HG03280 (cell line): ENCODE results near the gene RHOC.

Source experiments
- ATAC-seq: cut with Tn5 transposase; IDR thresholded peaks from one replicate; pipeline ENCODE4 v1.9.1; 2021; ENCODE audit warnings: mild to moderate bottlenecking, moderate library complexity; ENCODE audit not compliant: unreplicated experiment

RHOC gene

DNA sequence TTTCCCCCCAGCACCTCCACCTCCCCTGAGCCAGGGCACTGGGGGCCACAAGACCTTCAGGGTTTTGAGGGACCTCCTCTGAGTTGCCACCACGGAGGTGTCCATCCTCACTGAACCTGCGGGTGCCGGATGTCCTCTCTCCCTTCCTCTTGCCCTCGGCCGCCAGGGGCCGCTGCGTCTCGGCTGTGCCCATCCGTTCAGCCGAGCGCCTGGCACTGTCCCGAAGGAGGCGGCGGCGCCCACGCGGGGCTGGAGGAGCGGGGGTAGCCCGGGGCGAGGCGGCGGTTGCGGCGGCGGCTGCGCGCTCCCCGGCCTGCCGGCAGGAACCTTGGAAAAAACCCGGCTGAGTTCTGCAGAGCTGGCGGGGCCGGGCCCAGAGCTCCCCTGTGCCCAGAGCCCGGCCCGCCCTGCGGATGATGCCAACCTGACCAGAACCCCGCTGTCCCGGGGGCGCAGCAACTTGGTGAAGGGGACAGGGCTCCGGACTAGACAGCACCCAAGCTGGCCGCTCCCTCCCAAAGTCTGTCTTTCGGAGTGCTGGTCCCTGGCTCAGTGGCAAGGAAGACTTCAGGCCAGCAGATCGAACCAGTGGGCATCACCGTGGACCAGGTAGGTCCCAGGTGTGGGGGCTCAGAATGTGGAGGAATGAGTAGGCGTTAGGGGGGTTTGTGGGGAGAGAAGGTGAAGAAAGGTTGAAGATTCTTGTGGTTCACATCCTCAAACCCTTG lies 11.9 kb upstream of the RHOC start:
- ATAC-seq = no peak

DNA sequence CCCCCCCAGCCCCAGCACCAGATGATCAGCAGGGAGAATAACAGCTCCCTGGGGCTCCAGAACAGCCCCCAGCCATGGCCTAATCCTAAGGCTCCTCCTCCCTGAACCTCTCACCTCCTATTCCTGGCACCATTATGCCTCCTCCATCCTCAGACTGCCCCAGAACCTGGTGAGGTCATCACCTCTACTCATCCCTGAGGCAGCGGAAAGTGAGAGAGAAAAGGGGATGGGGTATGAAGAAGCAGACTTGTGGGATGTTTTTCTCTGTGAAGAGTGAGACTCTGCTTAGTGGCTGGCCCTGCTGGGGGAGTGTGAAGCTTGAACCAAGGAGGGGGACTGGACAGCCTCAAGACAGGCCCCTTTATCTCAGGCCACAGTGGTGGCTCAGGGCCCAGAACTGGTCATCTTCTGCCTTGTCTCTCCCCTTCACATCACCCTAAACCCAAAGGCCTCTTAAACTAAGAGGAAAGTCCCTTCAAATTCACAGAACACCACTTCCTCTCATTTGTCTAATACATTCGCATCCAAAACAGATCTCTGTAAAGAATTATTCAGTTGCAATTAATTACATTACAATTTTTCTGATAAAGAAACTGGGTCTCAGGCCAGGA lies 10.4 kb upstream of the RHOC start:
- ATAC-seq = no peak

DNA sequence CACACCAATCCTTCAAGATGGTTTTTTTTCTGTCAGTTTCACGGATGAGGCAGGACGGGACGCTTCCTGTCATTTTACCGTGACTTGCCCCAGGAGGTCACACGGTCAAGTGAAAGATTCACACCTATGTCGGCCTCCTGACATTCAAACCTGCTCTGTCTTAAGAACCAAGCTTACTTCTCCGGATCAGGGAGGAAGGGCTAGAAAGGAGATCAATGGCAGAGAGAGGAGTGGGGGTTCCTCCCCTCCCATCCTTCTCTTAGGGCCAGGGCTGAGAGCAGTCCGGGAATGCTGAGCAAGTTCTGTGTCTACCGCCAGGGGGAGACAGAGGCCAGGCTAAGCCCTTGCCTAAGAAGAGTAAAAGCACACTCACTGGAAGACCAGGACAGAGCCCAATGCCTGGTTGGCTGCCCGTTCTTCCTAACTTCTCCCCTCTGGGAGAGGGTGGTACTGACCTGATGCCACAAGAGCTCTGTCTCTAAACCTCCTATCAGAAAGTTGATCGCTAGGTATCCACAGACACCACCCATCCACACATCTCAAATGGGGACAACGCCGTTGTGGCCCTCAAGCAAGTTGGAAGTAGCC lies 9.3 kb upstream of the RHOC start:
- ATAC-seq = no peak

DNA sequence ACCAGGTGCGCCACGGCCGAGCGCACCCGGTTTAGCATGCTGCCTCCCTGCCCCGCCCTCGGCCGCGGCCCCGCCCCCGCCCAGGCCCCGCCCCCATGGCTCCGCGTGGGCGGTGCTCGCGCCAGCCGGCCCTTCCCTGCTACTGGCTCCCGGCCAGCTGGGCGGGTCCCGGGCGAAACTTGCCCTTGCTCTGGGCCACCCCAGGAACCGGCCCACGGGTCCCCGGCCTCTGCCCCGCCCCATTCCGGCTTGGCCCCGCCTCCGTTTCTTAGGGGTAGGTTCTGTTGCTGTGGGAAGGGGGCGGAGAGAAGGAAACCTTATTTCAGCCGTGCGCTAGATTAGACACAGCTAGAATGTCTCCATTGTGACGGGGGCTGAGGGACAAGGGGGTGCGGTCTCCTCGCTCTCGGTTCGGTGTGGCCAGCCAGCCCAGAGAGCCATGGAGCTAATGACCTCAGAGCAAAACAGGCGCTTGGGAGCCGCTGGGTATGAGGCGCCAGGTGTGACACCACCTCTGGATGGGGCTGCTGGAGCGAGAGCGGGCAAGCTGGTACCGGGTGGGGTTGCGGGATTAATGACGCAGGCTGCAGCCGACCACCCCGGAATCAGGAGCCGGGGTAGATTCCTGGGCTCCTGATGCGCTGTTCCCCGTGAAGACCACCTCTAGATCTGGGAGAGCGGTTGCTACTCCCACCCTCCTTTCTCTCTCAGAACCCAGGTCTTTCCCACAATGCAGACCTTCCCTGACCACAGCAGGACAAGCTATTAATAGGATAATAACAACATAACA lies 8.5 kb upstream of the RHOC start, which contains the start of gene PPM1J:
Gene PPM1J (minus strand): TSS at position 69 of the 790 bp plus-strand sequence. CDS start 31 bp downstream, at position 38.
- ATAC-seq = peak; percentile 86

DNA sequence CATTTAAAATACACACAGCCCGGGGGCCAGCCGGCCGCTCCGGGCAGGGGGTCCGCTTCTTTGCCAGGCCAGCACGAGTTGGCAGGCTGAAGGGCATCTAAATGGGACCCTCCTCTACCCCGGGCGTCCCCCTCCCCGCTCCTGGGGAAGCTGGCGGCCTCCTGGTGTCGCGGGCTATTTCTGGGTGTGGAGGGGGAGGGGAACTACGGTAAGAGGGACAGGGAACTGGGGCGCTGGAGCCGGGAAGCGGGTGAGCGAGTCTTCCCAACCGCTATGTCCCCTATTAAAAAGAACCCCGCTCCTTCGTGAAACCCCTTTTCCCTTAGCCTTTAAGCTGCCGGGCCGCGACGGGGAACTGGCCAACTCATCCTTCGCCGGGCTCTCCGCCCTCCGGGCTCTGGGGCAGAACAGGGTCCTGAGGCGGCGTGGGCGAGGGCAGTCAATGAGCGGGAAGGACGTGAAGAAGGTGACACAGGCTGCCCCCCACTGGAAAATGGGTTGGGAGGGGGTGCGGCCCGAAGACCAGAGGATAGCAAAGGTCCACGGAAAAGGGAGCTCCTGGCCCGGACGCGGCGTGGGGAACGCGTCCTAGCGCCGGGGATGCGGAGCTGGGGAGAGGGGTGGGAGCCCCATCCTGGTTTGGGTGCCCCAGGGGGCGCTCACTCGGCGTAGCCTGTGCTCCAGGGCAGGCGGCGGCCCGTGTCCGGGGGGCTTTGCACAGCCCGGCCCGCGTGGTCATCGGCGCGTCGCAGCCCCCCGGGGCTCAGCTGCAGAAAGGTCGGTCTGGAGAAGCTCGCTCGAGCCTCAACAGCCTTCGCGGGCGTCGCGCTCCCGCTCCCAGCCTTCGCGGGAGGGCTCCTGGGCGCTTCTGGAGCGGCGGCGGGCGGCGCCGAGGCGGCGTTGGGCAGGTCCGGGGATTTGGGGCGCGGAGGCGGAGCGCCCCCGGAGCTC lies 7.7 kb upstream of the RHOC start:
- no peak for ATAC-seq

DNA sequence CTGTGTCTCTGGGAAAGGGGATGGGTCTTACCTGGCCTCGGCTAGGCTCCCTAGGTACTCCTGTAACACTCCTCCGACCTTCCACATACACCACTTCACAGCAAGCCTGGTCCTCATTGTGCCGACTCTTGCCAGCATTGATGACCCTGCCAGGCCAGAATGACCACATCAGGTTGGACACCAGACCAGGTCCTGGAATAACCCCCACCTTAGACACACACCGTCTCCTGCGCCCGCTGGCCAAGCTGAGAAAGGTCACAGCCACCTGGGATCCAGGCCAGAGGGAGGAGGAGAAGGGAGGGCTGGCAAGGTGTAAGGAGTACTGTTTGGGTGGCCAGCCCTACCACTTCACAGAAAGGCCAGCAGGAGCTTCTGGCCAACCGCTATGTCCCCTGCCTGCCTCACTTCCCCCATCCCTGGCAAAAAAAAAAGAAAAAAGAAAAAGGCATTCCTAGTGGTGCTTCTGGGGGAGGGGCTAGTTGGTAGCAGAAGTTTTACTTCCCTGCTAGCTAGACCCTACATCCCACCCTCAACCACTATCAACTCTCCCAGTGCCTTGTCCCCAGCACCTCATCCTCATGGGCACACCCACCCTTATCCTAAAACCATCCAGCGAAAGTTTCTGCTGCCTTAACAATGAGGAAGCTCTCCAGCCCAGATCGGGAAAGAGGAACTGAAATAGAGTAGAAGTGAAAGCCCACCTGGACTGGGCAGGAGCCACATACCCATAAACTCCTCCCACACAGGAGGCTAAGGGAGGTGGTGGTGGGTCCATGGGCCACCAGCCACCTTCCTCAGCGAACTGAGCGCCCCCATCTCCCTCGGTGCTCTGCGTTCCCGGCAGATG lies 6.8 kb upstream of the RHOC start:
- no peak for ATAC-seq

DNA sequence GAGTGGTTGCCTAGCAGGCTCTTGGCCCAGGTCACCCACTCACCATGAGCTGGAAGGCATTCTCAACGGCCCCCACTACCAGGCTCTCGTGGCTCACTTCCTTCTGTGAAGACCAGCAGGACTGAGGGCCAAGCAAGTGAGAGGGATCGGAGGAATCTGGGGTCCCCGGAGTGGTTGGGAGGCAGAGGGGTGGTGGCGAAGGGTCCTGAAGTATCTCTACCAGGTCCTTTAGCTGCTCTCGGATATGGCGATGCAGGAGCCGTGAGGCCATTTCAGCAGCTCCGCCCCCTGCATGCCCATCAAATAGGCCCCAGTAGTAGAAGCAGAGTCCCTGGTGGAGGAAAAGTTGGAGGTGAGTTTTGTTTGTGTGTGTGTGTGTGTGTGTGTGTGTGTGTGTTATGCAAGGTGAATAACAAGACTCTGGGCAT lies 5.8 kb upstream of the RHOC start:
- ATAC-seq = no peak

DNA sequence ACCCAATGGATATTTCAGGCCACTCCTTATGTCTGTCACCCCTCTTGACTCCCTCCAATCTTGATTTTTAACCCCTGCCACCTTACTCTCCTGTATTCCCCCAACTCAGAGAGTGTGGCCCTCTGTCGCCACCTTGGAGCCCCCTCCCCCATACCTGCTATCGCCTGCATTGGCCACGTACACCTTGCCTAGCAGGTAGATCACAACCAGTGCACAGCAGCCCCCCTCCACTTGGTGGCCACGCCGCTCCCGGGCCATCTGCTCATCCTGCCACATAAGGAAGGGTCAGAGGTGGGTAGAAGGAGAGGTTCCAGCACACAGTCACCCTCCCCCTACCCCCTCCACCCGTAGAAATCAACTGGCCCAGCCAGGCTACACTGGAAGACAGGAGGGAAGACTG lies 5.3 kb upstream of the RHOC start:
- no peak for ATAC-seq

DNA sequence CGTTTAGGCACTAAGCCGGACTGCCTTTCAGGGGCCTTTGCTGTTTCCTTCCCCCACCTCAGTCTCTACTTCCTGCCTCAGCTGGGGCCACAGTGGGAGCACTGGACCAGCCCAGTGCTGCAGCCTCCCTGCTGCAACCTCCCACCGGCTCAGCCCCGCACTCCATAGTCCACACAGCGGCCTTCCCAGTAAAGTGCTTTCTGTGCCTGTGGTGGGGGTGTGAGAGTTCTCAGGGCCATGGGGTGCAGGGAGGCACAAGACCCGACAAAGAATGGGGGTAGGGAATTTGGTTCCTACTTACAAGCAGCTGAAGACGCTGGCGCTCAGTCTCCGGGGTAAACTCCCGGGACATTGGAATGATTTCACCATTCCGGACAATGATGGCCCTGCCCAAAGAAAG lies 4.7 kb upstream of the RHOC start:
- no peak for ATAC-seq

DNA sequence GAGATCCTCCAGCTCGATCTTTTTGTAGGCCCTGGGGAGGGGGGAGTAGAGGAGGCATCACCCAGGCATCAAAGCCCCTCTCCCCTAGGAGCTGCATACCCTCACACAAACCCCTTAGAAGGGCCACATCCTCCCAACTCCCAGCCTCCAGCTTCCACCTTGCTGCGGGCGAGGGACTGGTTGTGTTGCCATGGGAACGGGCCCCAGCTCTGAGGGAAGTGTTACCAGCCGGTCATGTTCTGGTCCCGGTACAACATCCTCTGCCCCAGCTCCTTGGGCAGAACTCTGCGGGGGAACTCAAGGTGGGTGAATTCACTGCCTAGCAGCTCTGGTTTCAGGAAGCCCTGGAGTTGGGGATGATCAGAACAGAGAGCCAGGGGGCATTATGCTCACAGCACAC lies 4.1 kb upstream of the RHOC start:
- ATAC-seq = no peak

DNA sequence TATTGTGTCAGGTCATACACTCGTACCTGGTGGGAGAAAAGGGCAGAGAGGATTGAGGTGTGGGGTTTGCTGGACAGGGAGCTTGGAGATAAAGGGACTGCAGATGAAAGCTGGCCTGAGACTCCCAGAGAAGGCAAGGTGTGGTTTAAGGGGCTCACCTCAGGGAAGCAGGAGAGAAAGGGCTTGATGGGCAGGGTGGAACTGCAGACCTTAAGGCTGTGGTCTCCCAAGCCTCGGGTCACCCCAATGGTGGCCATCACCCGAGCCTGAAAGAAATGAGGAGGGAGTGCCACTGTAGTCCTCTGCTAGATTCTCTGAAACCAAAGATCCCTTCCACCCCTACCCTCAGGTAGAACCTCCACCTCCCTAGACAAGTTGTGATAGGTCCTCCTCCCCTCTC lies 3.7 kb upstream of the RHOC start:
- no peak for ATAC-seq

DNA sequence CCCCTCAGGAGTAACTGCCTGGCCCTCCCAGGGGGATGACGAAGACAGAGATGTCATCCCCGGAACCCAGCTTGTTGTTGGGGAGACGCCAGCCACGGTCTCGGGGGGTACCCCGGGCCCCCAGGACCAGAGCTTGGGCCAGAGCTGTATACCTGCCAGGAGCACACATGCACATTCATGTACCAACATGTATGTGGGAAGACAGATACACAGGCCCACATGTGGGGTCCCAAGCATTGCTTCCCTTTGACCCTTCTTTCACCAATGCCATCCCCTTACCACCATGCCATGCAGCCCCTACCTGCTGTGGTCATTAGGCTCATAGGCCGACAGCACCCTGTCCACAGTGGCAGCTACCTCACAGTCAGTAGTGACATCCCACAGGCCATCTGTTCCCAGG lies 3.2 kb upstream of the RHOC start:
- no peak for ATAC-seq

DNA sequence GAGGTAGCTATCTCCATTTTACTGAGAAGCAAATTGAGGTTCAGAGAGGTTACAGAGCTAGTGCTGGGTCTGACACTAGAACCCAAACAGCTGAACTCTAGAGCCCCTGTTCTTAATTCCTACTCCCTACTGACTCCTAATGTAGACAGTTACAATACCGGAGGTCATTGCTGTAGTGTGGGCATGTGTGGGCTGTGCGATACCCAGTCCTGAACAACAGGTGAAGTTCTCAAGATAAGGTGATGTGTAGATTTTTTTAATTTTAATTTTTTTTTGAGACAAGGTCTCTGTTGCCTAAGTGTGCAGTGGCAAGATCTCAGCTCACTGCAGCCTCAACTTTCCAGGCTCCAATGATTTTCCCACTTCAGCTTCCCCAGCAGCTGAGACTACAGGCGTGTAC lies 1.6 kb upstream of the RHOC start:
- ATAC-seq = no peak

DNA sequence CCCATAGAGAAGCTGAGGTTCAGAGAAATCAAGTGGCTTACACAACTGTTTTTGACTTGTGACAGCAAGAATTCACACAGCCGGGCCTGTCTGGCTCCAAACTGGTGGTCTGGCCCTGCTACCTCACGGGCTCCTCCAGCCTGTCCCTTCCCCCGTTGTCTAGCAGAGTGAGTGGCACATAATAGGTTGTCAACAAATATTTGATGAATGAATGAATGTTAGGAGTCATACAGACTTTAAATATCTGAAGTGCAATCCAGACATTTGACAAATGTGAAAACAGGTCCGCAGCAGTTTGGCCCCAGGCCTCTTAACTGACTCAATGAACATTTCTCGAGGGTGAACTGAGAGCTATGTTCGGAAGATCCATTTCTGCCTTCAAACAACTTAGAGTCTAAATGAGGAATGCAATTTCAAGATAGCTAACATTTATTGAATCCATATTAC lies 1.1 kb upstream of the RHOC start:
- ATAC-seq = no peak

DNA sequence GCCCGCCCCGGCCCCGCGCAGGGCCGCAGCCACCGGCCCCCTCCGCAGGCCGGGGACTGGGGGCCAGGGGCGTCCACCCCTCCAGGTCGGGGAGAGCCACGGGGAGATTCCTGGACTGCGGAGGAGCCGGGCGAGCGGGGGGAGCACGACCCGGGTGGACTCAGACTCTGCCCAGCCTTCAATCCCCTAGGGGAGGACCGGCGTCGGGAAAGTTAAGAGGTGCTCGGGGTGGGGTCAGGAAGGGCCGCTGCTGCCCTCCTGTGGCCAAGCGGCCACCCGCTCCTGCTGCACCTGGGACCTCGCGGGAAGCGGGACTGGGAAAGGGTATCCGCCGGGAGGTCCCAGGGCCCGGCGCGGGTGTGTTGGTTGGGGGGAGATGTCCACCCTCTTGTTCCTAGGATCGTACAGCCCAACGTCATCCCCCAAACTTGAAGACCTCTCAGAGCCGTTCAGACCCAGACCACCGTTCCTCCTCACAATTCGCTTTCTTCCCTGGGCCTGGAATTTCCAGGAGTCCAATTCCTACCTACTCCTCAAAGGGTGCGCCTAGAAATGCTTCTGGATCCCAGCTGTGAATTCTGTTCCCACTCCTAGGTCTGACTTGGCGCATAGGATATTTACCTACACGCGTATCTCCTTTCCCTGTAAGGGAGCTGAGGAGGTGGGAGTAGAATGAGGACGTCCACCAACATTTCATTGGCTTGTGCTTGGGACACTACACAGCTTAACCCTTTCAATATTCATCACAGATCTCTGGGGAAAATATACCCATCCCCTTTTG lies 484 bp upstream of the RHOC start:
- ATAC-seq = peak; percentile 53

DNA sequence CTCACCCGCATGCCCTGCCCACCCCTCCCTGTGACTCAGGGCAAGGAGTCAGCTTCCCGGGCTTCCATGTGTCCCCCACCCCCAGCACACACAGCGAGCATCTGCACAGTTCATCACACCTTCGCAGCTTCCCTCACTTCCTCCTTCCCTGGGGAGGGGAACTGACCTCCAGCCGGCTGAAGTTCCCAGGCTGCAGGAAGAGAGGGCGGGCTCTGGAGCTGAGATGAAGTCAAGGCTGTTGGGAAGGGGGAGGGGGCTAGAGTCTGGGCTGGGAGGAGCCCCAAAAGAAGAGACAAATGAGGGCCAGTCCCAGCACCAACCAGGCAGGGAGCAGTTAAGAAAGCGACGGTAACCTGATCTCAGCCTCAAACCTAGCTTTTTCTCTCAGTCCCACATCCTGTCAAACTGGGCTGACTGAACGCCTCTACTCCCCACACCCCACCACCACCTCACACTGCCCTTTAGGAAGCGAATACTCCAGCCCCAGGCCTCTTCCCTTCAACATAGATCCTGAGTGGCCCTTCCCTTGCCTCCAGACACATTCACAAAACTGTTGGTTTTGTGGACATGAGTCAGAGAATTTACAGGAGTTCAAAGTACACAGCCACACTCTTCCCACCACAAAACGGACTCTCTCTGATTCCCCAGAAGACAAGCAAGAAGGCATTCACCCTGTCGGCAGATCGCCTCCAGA lies 1.8 kb downstream of the RHOC start:
- ATAC-seq = peak; percentile 46

DNA sequence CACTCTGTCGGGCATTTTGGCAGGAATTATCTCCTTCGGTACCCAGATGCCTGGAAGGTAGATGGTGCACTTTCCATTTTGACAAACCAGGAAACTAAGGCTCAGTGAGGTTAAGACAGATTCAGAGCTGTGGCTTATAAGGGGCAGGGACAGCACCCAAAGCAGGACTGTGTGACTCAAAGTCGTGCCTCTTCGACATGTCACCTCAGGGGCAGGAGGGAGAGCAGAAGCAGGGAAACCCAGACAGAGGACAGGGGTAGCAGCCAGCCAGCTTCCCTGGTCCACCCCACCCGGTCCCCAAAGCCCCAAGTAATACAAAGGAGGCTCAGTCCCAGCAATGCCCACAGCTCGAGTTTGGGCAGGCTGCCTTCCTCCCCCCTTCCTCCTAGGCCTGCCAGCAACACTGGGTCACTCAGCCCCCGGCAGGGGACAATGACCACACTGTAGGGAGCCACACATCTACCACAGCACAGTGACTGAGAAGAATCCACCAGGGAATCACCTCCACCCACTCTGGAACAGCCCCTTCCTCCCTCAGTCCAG lies 2.5 kb downstream of the RHOC start:
- no peak for ATAC-seq

DNA sequence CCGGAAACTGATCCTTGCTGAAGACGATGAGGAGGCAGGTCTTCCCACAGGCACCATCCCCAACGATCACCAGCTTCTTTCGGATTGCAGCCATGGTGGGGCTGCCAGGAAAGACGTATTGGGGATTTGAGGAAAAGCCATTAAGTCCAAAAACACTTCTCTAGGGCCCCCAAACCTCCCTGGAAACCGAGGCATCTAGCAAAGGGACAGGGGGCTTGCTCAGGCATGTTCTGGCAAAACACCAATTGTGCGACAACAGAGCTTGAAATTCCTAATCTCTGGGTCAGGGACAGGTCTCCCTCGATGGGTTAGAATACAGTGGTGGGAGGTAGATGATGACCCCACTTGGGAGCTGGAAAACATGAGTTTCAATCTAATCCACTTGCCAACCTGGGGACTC lies 3.2 kb downstream of the RHOC start:
- no peak for ATAC-seq
